ENCODE results near the gene MRPS7.

GRCh38 chr17:75260641-75261335, 891 bp upstream of the MRPS7 start:
- TF ChIP-seq, protein P1, sequence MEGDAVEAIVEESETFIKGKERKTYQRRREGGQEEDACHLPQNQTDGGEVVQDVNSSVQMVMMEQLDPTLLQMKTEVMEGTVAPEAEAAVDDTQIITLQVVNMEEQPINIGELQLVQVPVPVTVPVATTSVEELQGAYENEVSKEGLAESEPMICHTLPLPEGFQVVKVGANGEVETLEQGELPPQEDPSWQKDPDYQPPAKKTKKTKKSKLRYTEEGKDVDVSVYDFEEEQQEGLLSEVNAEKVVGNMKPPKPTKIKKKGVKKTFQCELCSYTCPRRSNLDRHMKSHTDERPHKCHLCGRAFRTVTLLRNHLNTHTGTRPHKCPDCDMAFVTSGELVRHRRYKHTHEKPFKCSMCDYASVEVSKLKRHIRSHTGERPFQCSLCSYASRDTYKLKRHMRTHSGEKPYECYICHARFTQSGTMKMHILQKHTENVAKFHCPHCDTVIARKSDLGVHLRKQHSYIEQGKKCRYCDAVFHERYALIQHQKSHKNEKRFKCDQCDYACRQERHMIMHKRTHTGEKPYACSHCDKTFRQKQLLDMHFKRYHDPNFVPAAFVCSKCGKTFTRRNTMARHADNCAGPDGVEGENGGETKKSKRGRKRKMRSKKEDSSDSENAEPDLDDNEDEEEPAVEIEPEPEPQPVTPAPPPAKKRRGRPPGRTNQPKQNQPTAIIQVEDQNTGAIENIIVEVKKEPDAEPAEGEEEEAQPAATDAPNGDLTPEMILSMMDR (IDR thresholded peaks at IDR 0.05) = no peak
- no peak for TF ChIP-seq EZH2 (IDR thresholded peaks at IDR 0.05; ENCODE audit: borderline replicate concordance, insufficient read depth, low read depth, low read length, poor library complexity, severe bottlenecking)
